HG02588 (cell line): ENCODE measurements around the gene TBC1D4.
"Not testable (repeated sequence)": the region's sequence is repeated elsewhere in the genome, so short reads cannot be mapped to it uniquely, and the experiment has no call there.

Experiments used
- ATAC-seq: cut with Tn5 transposase; IDR thresholded peaks from one replicate; pipeline ENCODE4 v1.9.1; 2021; ENCODE audit warnings: mild to moderate bottlenecking, moderate library complexity; ENCODE audit not compliant: unreplicated experiment

TBC1D4 gene

DNA sequence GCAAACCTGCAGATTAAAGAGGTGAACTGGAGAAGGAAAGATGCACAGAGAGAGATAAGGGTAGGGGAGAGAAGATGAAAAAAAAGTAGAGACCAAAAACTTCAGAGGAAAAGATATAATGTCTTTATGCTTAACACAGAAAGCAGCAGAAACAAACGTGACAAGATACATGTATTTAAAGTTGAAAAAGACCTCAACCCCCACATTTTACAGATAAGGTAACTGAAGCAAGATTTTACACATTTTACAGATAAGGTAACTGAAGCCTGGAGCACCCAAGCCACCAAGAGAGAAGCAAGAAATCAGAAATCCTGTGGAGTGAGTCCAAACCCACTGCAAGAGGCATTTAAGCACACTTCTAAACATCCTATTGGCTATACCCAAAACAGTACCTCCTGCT is 185.3 kb downstream of the TBC1D4 start:
- no peak for ATAC-seq

DNA sequence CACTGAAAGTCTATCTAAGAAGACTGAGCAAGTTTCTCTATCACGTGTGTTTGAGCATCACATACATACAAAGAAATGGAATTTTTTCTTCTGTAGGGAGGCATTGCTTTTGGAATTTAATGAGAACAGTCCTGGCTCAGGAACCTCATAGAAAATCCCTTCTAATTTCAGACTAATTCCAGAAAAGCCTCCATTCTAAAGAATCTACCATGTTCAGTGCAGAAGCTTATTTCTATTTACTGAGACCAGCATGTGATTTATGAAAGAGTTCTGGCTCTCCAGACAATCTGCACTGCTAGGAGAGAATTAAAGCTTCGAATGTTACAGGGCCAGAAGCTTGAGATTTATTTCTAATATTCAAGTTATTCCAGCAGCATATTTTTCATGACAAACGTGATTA is 186.8 kb downstream of the TBC1D4 start:
- ATAC-seq, result no peak

DNA sequence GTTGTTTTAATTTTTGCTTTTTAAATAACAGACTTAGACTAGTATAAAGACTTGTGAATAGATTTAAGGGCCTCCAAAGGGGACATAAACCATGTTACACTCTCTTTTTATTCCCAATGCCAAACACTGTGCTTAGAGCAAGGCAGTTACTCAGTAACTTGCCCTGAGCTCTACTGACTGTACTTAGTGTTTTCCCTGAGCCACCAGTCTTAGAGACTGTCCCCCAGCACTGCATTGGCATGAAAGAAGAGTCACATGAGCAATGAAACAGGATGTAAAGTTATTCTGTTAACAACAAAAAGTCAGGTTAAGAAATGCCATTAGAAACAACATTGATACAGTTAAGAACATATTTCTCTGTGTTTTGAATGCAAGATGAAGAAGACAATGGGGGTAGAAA is 187.9 kb downstream of the TBC1D4 start:
- ATAC-seq, result peak; percentile 48

DNA sequence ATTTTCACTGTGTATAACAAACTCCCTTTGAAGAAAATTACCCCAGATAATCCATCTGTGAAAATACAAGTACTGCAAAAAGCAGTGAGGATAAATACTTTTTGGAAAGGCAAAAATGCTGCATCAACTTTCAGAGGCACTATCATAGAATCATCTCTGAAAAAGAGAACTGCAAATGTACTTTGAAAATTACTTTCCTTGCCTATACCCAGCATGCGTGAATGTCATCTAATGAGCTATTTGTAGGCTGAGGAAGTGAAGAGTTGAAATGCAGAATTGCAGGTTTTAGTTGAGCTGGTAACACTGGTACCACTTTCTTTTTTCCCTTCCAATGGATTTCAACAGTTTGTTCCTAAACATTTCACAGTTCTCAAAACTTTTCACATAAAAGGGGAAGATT is 196.7 kb downstream of the TBC1D4 start:
- ATAC-seq, result peak; percentile 60

DNA sequence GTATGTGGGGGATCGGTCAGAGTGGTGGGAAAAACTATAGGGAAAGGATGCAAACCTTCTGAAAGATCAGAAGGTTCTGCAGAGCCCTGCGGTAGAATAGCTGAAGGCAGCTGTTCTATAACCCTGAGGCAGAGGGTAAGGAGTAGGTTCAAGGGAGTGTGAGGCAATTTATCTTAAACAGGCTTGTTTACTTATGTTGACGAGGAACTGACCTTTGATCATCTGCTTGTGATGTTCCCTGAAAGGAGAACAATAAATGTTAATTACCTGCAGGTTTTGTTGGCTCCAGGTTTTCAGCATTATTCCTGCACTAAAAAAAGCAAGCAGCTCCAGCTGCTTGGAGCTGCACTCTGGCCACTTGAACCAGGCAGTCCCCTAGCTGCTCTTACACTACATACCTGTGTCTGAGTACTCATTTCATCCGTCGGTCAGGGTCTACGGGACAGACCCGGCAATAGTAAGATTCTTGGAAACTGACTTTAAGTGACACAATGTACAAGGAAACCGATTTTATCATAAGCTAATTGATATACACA is 202.1 kb downstream of the TBC1D4 start:
- no peak for ATAC-seq

DNA sequence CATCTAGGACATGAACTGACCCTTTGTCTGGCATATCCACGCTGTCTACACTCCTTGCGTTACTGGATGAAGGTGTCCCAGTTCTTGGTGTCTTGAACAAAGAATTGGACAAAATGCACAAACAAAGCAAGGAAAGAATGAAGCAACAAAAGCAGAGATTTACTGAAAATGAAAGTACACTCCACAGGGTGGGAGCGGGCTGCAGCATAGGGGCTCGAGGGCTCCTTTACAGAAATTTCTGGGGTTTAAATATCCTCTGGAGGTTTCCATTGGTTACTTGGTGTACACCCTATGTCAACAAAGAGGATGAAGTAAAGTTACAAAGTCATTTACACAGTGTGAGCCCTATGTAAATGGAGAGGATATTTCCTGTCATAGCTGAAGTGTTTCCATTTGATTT is 208.3 kb downstream of the TBC1D4 start:
- ATAC-seq, result not testable (repeated sequence)

DNA sequence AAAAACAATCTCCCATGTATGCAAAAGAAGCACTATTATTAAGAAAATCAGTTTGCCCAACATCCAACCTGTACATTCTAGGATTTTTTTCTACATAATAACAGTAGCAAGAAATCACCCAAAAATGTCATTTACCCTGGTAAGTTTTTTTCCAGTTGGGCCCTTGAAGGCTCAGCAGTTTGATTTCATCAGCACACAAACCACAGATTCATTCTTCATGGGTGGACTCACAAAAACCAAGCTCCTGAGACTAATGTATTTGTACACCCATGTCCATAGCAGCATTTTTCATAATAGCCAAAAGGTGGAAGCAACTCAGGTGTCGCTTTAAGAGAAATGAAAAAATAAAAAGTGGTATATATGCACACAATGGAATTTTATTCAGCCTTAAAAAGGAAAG is 210.1 kb downstream of the TBC1D4 start:
- no peak for ATAC-seq

DNA sequence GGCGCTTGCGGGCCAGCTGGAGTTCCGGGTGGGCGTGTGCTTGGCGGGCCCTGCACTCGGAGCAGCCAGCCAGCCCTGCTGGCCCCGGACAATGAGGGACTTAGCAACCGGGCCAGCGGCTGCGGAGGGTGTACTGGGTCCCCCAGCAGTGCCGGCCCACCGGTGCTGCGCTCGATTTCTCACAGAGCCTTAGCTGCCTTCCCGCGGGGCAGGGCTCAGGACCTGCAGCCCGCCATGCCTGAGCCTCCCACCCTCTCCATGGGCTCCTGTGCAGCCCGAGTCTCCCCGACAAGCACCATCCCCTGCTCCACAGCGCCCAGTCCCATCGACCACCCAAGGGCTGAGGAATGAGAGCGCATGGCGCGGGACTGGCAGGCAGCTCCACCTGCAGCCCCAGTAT is 213.5 kb downstream of the TBC1D4 start:
- not testable (repeated sequence) for ATAC-seq

DNA sequence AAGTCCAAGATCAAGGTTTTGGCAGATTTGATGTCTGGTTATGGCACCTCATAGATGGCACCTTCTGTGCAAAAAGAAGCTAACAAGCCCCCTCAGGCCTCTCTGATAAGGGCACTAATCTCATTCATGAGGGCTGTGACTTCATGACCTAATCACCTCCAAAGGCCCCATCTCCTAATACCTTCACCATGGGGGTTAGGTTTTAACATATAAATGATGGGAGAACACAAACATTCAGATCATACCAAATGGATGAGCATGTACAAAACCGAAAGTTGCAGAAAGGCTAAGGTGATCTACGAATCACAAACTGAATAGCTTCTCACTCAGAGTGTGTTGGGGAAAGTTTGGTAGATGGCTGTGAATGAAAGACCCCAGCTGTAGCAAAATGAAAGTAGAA is 217.4 kb downstream of the TBC1D4 start:
- no peak for ATAC-seq

DNA sequence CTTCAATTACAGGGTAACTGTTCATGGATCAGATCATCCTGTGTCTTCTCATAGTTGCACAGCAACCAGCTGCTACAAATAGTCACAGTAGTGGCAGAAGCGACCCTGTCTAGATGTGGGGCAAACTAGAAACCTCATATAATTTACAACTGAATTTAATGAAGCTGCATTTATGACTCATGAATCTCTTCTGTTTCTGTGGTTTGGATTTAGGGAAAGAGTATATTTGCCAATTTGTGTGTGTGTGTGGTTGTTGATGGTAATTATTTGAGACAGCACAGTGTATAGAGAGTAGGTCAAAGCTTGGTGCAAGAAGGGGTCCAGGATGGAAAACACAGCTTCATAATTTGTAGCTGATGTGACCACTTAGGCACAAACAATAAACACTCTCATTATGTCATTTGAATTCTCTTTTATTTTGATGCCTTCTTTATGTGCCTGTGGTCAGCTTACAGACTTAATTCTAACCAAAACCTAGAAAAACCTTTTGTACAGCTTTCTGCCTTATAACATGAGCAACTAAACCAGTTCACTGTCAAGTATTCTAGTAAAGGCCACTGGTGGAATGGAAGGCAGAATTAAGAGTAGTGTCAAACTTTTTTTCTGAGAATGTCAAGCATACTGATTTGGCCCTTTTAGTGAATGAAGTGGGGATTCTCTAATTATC is 218.1 kb downstream of the TBC1D4 start:
- no peak for ATAC-seq

DNA sequence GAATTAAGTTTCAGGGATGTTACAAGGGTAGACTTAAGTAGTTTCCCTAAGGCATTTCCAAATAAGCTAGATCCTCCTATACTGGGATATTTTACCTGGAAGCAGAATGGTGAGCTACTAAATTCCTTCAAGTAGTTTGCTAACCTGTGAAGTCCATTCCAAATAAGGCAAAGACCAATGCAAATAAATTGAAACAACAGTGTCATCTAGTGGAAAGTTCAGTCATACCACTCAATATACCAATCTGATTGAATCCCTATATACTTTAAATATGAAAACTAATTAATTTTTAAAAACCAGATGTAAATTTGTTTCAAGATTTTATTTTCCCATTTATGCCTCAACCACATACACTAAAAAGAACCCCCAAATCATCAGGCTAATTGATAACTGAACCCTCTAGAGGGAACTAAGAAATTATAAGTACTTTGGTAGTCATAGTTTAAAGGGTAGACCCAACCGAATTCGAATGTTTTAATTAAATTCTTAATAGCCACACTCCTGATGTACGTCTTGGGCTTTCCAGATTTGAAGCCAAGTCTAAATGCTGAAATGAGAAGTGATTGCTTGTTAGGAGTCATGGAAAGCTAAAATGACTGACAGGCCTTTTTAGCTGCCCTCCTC is 223.7 kb downstream of the TBC1D4 start:
- ATAC-seq, result no peak

DNA sequence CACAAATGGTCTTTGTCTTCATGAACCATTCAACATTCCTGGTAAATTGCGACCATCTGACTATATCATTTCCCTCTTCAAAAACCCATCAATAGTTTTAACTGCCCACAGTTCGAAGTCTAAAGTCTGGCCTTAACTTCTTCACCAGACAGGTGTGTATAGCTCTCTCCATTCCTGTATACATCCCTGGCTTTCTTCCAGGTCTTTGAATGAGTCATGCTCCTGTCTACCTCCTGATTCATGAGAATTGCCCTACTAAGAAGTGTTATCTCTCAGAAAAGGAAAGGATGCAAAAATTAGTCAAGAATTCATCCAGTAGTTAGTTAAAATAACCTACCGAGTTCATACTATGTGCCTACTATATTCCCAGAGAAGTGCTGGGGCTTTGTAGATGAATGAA is 225.0 kb downstream of the TBC1D4 start:
- ATAC-seq, result no peak

DNA sequence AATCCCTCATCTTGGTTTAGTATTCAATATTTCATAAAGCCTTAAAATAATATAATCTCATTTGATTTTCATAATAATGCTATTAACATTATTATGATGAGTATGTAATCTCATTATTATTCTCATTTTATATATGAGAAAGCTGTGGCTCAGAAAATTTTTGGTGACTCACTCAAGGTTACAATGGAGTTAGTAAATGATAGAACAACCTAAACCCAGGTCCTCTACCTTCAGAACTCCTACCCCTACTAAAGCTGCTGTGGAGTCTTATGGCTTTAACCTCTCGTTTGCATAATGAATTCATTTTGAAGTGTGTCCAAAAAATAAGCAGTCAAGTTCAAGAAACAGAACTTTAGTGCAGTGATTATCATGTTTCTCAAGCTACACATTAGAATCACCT is 226.3 kb downstream of the TBC1D4 start:
- ATAC-seq, result no peak

DNA sequence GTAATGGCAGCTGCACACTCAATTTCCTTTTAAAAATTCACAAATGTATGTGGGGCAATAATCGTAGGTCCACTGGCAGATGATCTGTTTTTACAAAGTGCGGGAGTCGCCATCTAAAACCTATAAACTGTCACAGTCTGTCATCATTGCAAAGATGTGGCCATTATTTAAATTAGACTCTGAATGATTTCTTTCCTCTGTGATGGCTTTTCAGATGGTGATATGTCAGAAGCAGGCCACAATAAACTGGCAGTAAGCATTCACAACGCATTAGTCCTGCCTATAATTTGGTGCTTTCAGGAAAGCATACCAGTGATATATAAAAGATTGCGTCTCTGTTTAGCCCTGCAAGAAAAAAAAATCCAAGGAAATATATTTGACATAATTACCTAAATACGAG is 226.8 kb downstream of the TBC1D4 start:
- ATAC-seq, result no peak

DNA sequence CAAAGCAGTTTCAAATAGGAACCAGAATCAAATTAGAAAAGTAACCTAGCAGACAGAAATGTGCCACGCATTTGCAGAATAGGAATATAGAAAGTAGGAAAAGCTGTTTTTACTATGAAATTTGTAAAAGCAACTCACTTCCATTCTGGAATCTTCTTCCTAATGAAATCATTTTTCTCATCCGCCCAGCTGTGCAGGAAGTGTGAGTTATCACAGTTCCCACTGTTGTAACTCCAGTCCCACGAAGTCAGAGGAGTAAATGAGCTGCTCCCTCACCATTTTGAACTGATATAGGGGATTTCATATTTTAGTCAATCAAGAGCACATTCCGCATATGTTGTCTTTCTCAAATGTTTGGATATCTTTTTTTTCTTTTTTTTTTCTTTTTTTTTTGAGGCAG is 230.8 kb downstream of the TBC1D4 start:
- ATAC-seq, result no peak

DNA sequence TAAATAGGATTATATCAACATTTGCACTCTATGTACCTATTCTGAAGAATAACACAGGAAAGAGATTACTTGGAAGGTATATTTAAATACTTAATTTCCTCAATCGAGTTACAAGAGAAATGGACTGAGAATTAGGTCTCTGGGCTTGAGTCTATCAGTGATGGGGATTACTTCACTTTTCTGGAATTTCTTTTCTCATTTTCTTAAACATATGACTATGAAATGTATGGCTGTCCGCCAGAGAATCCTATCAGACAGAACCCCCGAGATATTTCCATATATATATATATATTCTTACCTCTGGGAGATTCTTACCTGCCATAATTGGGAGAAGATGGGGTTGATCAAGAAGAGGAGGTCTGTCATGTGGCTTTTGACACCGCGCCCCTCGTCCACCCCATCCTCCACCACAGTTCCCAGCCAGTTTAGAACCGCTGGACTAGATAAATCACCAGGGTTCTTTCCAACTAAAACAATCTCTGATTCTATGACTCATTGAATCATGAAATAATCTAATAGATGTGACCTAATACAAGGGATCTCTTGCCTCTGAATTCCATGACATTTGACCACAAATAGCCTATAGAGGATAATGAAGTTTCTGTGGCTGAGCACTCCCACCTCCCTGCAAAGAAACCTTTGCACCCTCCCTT is 231.3 kb downstream of the TBC1D4 start:
- ATAC-seq, result no peak

DNA sequence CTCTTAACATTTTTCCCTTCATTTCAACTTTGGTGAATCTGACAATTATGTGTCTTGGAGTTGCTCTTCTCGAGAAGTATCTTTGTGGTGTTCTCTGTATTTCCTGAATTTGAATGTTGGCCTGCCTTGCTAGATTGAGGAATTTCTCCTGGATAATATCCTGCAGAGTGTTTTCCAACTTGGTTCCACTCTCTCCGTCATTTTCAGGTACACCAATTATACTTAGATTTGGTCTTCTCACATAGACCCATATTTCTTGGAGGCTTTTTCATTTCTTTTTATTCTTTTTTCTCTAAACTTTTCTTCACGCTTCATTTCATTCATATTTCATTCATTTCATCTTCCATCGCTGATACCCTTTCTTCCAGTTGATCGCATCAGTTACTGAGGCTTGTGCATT is 236.4 kb downstream of the TBC1D4 start:
- not testable (repeated sequence) for ATAC-seq

DNA sequence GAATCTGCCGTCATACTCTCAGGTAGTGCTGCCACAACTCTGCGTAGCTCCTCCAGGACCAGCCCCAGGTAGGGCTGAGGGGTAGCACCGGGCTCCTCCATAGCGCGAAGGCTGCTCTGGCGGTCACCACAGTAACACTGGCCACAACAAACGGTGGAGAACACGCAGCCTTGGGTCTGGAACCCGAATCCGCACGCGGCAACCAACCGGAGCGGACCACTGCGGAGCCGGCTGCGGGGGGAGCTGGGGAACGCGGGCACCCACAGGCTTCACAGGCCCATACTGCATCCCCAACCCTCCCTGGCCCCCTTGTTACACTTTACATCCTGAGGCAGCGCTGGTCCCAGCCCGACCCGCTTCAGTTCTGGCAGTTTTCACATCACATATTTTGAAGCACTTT is 241.7 kb downstream of the TBC1D4 start:
- not testable (repeated sequence) for ATAC-seq

DNA sequence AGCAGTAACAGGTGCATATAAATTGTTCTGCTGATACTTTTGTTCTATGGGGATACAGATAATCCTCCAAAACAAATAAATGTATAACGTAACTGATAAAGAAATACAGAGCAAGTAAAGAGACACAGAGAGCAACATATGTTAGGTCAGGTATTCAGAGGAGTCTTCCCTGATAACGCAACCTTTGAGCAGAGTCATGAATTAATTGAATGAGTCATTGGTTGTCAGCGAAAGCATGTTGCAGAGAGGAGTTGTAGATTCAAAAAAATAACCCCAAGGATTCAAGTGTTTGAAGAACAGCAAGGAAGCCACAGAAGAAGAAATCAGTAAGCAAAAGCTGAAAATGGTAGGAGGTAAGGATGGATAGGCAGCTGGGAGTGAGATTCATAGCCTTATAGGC is 245.2 kb downstream of the TBC1D4 start:
- ATAC-seq, result no peak
